ENCODE data around the gene CCDC179. TPM values are rescaled to one million over a fixed set of nuclear protein-coding genes. Genes with fewer than 3 reads are reported as not detected.

The CCDC179 gene
- total RNA-seq: not detected in 2 replicates

DNA sequence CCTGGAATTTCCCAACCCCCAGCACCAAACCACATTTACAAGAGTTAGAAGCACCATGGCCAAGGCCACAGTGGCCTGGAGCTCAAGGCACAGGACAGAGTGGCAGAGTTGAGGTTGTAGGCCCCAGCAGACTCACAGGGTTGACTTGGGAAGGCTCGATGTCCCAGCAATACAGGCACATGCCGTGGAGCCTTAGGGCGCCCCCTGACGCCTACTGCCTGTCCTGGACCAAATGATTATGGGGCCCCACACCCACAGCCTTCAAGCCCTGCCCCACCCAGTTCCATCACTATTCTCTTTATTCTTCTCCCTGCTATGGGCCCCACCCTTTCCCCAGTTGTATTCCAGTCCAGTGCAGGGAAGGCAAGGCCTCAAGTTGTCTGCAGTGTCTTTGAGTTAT lies at the start of gene CCDC179:
TSS of gene CCDC179 (minus strand) at position 234 of the 400 bp plus-strand sequence. CDS start at position 181, 53 bp downstream.

GRCh38 chr11:22829231-22830081 lies 30.8 kb downstream of the CCDC179 start, which contains the start of gene SVIP:
Gene SVIP, minus strand, starts transcription at chr11:22829801. Its CDS starts 53 bp downstream, at chr11:22829748.

Other genes starting within 250 kb of the CCDC179 start
- 12.1 and 12.8 TPM in 2 replicates for gene FANCF, start 234.7 kb downstream of the CCDC179 start, total RNA-seq
- 0.64 and 2.9 TPM in 2 replicates for gene GAS2, start 193.9 kb downstream of the CCDC179 start, total RNA-seq
- gene SVIP, start 30.7 kb downstream of the CCDC179 start, total RNA-seq: 3.1 and 9.2 TPM in 2 replicates

Measured in tracheal epithelial cell (primary cell).